ENCODE measurements around the gene FNBP1.
"Not testable (repeated sequence)": the region's sequence is repeated elsewhere in the genome, so short reads cannot be mapped to it uniquely, and the experiment has no call there.

Gene FNBP1

GRCh38 chr9:129989740-129990139 is 53.2 kb downstream of the FNBP1 start:
- no peak for DNase-seq

GRCh38 chr9:129989362-129989708 is 53.7 kb downstream of the FNBP1 start:
- DNase-seq, result no peak

- no peak for DNase-seq
Measured at GRCh38 chr9:129988607-129989361, 54.2 kb downstream of the FNBP1 start.

- DNase-seq, result no peak
Measured at GRCh38 chr9:129987941-129988340, 55.0 kb downstream of the FNBP1 start.

- no peak for DNase-seq
Measured at GRCh38 chr9:129987047-129987446, 55.9 kb downstream of the FNBP1 start.

GRCh38 chr9:129984589-129984988 is 58.4 kb downstream of the FNBP1 start:
- DNase-seq, result not testable (repeated sequence)

GRCh38 chr9:129983891-129984290 is 59.1 kb downstream of the FNBP1 start:
- DNase-seq, result no peak

GRCh38 chr9:129981180-129981907 is 61.6 kb downstream of the FNBP1 start:
- no peak for DNase-seq

GRCh38 chr9:129980224-129980623 is 62.8 kb downstream of the FNBP1 start:
- DNase-seq, result not testable (repeated sequence)

- DNase-seq, result no peak
Measured at GRCh38 chr9:129979071-129979745, 63.8 kb downstream of the FNBP1 start.

- no peak for DNase-seq
Measured at GRCh38 chr9:129972816-129973215, 70.2 kb downstream of the FNBP1 start.

- no peak for DNase-seq
Measured at GRCh38 chr9:129968690-129969485, 74.1 kb downstream of the FNBP1 start.

- DNase-seq, result no peak
Measured at GRCh38 chr9:129964901-129965734, 77.9 kb downstream of the FNBP1 start.

- peak; percentile 29 for DNase-seq
Measured at GRCh38 chr9:129962889-129963703, 79.9 kb downstream of the FNBP1 start.

- DNase-seq, result no peak
Measured at GRCh38 chr9:129962451-129962864, 80.5 kb downstream of the FNBP1 start.

- DNase-seq, result no peak
Measured at GRCh38 chr9:129958796-129959195, 84.2 kb downstream of the FNBP1 start.

GRCh38 chr9:129954868-129955550 is 88.0 kb downstream of the FNBP1 start:
- DNase-seq, result no peak

GRCh38 chr9:129953736-129954135 is 89.3 kb downstream of the FNBP1 start:
- DNase-seq, result no peak

GRCh38 chr9:129952337-129952736 is 90.7 kb downstream of the FNBP1 start:
- no peak for DNase-seq

GRCh38 chr9:129949821-129950220 is 93.2 kb downstream of the FNBP1 start:
- DNase-seq, result no peak

GRCh38 chr9:129948626-129949025 is 94.4 kb downstream of the FNBP1 start:
- not testable (repeated sequence) for DNase-seq
